ENCODE results near the gene MYO1F. TPM values are rescaled to one million over a fixed set of nuclear protein-coding genes. Genes with fewer than 3 reads are reported as not detected.
A peak's percentile ranks its signal among the peaks of the same experiment; 100 is the strongest.

Gene MYO1F
- total RNA-seq, 1 donor = 1.3 TPM

GRCh38 chr19:8513036-8513686, 64.1 kb downstream of the MYO1F start:
- H3K4me3 ChIP-seq (ENCODE audit: low read depth, low read length) = peak overlapping the region; percentile 74
- no peak for TF ChIP-seq CTCF (IDR thresholded peaks at IDR 0.05; ENCODE audit: insufficient read depth, low read depth, low read length)
- no peak for DNase-seq (ENCODE audit: low read depth)

- H3K4me3 ChIP-seq (ENCODE audit: low read depth, low read length) = no peak overlapping the region
- TF ChIP-seq CTCF (IDR thresholded peaks at IDR 0.05; ENCODE audit: insufficient read depth, low read depth, low read length) = no peak
- DNase-seq (ENCODE audit: low read depth) = no peak
These were observed 64.9 kb downstream of the MYO1F start for GRCh38 chr19:8512115-8512967.

- TF ChIP-seq CTCF (IDR thresholded peaks at IDR 0.05; ENCODE audit: insufficient read depth, low read depth, low read length) = no peak
- no peak for DNase-seq (ENCODE audit: low read depth)
These were observed 65.6 kb downstream of the MYO1F start for GRCh38 chr19:8511573-8512101.

GRCh38 chr19:8510589-8511115, 66.6 kb downstream of the MYO1F start:
- no peak for DNase-seq (ENCODE audit: low read depth)
- no peak for TF ChIP-seq CTCF (IDR thresholded peaks at IDR 0.05; ENCODE audit: insufficient read depth, low read depth, low read length)
- H3K4me3 ChIP-seq (ENCODE audit: low read depth, low read length) = no peak overlapping the region

More at GRCh38 chr19:8511573-8512101, 65.6 kb downstream of the MYO1F start:
- H3K4me3 ChIP-seq (ENCODE audit: low read depth, low read length) = no peak overlapping the region

GRCh38 chr19:8506402-8506957, 70.8 kb downstream of the MYO1F start:
- no peak for DNase-seq (ENCODE audit: low read depth)
- no peak for TF ChIP-seq CTCF (IDR thresholded peaks at IDR 0.05; ENCODE audit: insufficient read depth, low read depth, low read length)

GRCh38 chr19:8505680-8506401, 71.4 kb downstream of the MYO1F start:
- TF ChIP-seq CTCF (IDR thresholded peaks at IDR 0.05; ENCODE audit: insufficient read depth, low read depth, low read length) = peak; percentile 89
- DNase-seq (ENCODE audit: low read depth) = peak; percentile 68
- H3K4me3 ChIP-seq (ENCODE audit: low read depth, low read length) = peak overlapping the region; percentile 62

More at GRCh38 chr19:8506402-8506957, 70.8 kb downstream of the MYO1F start:
- H3K4me3 ChIP-seq (ENCODE audit: low read depth, low read length) = peak overlapping the region; percentile 62

Data from fibroblast of villous mesenchyme (primary cell).